ENCODE measurements around the gene CSH2.

The CSH2 gene

GRCh38 chr17:63854709-63855108 is 18.8 kb downstream of the CSH2 start:
- no peak for DNase-seq

- no peak for DNase-seq
Observed at GRCh38 chr17:63853260-63853659, 20.2 kb downstream of the CSH2 start.

GRCh38 chr17:63850401-63850800 is 23.1 kb downstream of the CSH2 start:
- DNase-seq: no peak

DNA sequence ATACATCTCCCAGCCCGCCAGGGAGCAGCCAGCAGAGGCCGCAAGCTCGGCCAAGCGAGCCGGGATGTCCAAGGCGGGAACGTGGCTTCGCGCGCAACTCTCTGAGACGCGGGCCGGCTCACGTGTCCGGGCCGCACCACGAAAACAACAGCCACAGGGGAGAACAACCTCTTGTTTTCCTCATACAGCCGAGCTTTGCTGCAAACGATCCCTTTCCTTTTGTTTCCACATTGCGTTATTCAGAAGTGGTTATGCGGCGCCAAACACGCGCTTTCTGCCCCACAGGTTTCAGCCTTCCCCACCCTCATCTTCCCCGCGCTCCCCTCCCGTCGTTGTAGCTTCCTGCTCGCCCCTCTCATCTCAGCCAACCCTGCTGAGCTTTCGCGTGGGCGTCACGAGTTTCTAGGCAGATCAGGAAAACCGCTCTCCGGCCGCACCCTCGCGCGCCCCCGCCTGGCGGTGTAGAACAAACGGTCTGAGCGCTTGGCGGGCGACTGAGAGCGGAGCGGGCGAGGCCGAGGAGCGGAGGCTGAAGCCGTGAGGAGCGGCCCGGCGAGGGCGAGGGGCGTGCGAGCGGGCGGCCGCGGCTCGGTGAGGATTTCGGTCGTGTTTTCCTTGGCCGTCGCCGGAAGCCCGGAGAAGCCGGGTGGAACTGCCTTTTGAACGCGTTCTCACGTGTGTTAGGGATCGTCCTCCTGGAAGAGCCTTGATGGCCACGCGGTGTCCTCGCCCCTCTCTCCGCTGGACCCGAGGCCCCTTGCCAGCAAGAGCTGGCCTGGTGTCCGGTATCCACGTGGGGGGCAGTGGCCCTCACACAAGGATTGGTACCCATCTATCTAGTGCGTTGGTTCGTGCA is 24.4 kb downstream of the CSH2 start:
- DNase-seq: peak; percentile 81 to 96 (median 93)

GRCh38 chr17:63847525-63848249 is 25.8 kb downstream of the CSH2 start:
- no peak for DNase-seq

- DNase-seq: no peak
Observed at GRCh38 chr17:63845509-63845908, 28.0 kb downstream of the CSH2 start.

DNA sequence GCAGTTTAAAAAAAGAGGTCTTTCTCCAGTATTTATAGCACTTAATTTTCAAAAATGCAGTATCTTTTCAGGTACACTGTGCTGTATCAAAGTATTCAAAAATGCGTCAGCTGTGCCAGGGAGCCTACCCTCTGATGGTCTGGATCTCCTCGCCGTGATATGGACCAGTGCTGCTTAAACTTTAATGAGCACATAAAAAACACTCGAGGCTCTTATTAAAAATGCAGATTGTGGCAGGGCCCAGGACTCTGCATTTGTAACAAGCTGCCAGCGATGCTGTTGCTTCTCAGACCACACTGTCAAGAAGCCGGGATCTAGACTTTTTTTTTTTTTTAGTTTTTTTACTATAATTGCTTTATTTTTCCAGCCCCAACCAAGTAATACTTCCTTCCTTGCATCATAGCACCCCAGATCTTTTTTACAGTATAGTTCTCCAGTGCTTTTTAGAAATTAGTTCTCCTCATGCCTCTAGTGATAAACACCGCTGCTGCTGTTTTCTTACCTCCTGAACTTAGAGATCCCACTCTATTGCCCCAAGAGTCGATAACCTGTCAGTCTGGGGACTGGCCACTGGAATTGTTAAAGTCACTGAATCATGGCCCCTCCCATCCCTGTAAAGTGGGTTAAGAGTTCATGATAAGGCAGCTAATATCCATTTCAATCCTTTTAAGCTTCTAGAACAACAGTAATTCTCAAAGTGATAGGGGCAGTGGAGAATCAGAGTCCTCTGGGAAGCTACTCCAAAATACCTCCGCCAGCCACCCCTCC is 29.4 kb downstream of the CSH2 start:
- DNase-seq: no peak

DNA sequence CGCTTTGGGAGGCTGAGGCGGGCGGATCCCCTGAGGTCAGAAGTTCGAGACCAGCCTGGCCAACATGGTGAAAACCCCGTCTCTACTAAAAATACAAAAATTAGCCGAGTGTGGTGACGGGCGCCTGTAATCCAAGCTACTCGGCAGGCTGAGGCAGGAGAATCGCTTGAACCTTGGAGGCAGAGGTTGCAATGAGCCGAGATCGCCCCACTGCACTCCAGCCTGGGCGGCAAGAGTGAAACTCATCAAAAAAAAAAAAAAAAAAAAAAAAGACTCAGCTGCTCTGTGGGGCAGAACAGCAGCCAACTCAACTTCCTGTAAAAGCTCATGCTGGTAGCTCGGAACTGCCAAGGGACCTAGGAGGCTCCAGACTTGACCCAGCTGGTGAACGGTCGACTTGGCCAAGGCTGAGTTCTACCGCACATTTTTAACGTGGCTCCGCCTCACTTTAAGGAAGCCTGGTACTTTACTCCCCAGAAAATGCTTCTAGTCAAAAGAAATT is 30.0 kb downstream of the CSH2 start:
- peak in 2 of 5 donors; percentile 21 to 66 for DNase-seq

- DNase-seq: peak; percentile 99
Observed at GRCh38 chr17:63842540-63843386, 30.7 kb downstream of the CSH2 start, which contains the start of gene SMARCD2. SMARCD2 (minus strand) TSS chr17:63842685; CDS start chr17:63842674, 11 bp downstream.

- DNase-seq: no peak
Observed at GRCh38 chr17:63842173-63842539, 31.3 kb downstream of the CSH2 start.

DNA sequence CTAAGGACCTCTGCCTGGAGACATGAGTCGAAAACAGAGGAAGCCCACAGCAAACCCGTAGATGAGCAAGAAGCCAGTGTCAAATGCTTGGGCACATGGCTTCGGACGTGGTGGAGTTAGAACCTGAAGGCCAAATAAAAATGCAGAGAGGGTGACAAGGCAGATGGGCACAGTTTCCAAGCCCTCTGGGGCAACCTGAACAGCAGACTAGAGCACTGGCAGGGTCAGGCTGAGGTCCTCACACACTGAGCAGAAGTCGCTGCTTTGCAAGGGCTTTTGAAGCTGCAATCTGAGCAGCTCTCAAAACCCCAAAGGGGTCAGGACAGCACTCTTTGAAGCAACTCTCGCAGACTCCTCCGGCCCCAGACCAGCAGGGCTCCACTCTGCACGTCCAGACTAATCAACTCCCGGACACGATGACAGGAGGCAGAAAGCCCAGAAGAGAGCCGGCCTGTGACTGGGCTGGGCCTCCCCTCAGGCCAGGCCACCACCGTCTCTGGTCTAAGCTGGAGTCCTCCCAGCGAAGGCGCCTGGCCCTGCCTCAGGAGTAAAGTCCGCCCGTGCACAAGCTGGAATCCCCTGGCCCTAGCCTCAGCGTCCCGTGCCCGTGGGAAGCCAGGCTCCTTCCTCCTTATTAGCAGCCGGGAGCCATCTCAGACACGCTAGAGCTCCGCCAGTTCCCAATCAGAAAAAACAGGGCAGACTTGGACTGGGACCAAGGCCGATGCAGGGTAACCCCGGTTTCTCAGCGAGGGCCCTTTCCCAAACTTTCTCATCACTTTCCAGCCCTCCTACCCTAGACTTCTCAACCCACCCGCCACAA is 31.9 kb downstream of the CSH2 start:
- DNase-seq: no peak

- no peak for DNase-seq
Observed at GRCh38 chr17:63840591-63841349, 32.7 kb downstream of the CSH2 start.

GRCh38 chr17:63838631-63839171 is 34.8 kb downstream of the CSH2 start:
- DNase-seq: no peak

DNA sequence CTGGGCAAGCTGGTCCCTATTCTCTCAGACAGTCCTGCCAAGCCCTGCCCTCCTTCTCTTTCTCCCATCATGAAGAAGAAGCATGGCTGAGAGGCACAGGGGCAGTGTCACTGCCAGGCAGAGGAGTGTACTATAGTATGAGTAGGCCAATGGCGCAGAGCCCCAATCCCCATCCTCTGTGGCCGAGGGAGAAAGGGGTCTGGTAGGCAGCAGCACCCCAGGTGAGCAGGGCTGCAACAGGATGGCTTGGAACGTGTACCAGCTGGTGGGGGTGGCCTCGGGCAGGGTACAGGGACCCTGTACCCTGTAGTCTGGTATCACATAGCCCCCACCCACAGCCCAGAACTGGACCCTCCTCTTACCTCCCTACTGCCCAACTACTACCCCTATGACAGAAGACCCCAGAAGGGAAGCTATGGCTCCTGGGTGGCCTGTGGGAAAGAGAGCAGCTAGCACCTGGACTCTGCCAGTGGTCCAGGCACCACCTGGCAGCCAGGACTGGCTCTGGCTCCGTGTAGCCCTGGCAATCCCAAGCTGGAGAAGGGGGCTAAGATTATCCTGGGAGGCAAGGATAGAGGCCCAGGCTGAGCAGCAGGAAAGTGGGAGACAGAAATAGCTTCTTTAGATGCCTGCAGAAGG is 35.4 kb downstream of the CSH2 start:
- no peak for DNase-seq

DNA sequence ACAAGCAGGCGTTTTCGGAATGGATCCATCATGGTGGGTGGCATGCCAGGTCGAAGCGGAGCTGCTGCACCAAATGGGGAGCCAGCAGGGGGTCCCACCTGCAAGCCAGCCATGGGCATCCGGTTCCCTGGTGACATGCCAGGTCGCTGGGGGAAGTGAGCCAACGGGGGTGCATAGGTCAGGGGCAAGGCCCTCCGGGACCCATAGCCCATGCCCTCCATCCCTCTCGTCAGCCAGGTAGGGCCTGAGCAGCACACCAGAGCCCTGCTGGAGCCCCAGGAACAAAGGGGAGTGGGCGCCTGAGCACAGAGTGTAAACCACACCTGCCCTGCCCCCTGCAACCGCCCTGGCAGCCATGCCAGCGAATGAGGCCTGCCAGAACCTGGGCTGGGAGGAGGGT is 36.0 kb downstream of the CSH2 start:
- no peak for DNase-seq

DNA sequence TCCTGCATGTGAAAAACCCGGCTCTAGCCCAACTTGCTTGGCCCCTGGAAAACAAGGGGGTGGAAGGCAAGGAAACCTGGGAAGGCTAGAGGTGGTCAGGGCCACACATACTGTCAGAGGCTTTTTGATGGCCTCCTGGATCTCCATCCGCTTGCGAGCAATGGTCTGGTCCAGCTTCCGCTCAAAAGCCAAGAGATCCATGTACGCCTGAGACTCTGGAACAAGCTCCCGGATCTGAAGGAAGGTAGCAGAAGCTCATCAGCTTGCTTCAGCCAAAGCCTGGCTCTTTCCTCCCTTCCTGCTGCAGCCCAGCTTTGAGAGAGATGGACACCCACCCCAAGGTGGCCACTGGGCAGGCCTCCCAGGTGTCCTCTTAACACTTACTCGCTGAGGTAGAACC is 36.7 kb downstream of the CSH2 start:
- DNase-seq: no peak

DNA sequence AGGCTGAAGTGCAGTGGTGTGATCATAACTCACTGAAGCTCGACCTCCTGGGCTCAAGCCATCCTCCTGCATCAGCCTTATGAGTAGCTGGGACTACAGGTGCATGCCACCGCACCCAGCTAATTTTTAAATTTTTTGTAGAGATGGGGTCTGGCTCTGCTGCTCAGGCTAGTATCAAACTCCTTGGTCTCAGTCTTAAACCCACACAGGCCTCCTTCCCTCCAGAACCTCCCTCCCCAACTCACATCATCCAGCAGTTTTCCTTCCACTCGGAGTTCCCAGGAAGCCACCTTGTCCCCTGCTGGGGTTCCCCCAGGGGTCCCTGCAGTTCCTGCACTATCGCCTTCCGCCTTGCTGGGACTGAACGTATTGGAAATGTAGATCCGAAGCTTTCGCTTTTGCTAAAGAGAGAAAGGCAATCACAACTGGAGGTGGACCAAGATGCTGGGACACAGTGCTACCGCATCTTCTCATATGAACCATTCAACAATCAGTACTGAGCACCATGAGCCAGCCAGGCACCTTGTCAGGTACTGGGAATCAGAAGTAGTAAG is 38.2 kb downstream of the CSH2 start:
- DNase-seq: no peak

- peak in 4 of 5 donors; percentile 41 to 72 (median 42) for DNase-seq
Observed at GRCh38 chr17:63834431-63835166, 38.9 kb downstream of the CSH2 start.
